Measurements from ENCODE around the gene ADAM12.

DNA sequence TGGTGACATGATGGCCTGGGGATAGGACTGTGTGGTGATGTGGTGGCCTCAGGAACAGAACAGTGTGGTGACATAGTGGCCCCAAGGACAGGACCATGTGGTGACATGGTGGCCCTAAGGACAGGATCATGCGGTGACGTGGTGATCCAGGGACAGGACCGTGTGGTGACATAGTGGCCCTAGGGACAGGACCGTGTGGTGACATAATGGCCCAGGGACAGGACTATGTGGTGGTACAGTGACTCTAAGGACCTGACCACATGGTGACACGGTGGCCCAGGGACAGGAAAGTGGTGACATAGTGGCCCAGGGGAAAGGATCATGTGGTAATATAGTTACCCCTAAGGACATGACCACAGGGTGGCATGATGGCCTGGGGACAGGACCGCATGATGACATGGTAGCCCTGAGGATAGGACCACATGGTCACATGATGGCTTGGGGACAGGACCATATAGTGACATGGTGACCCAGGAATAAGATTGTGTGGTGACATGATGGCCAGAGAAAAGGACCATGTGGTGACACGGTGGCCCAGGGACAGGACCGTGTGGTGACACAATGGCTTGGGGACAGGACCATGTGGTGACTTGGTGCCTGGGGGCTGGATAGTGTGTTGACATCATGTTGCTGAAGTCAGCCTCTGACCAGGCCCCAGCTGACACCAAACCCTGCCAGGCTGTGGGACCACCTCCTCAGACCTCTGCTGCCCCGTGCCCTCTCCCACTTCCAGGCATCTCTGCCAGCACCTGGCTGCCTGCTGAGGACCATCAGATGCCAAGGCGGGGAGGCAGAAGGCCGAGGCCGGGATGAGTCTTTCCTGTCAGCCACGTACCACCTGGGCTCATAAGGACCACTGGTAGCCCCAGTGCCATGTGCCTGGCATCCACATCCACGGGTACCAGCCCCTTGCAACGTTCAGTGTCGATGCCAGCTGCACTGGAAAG, 99.5 kb downstream of the ADAM12 start:
- no peak for TF ChIP-seq SPI1 (IDR thresholded peaks at IDR 0.05; ENCODE audit: borderline replicate concordance, insufficient read depth, low read depth, low read length)
- TF ChIP-seq, protein P1, sequence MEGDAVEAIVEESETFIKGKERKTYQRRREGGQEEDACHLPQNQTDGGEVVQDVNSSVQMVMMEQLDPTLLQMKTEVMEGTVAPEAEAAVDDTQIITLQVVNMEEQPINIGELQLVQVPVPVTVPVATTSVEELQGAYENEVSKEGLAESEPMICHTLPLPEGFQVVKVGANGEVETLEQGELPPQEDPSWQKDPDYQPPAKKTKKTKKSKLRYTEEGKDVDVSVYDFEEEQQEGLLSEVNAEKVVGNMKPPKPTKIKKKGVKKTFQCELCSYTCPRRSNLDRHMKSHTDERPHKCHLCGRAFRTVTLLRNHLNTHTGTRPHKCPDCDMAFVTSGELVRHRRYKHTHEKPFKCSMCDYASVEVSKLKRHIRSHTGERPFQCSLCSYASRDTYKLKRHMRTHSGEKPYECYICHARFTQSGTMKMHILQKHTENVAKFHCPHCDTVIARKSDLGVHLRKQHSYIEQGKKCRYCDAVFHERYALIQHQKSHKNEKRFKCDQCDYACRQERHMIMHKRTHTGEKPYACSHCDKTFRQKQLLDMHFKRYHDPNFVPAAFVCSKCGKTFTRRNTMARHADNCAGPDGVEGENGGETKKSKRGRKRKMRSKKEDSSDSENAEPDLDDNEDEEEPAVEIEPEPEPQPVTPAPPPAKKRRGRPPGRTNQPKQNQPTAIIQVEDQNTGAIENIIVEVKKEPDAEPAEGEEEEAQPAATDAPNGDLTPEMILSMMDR (IDR thresholded peaks at IDR 0.05 in 2 of 3, conservative IDR thresholded peaks at IDR 0.05 in 1 of 3; ENCODE audit: control insufficient read depth in 2 of 3, extremely low read depth in 1 of 3, insufficient read depth in 1 of 3, low read depth in 3 of 3, low read length in 3 of 3), result no peak
- no peak for TF ChIP-seq MTA2 (IDR thresholded peaks at IDR 0.05; ENCODE audit: low read depth)

All from GM12878 (cell line).